ENCODE results near the gene STAC. TPM values are rescaled to one million over a fixed set of nuclear protein-coding genes. Genes with fewer than 3 reads are reported as not detected.
"Not testable (repeated sequence)": the region's sequence is repeated elsewhere in the genome, so short reads cannot be mapped to it uniquely, and the experiment has no call there.

STAC gene
- total and polyA plus RNA-seq, 7 experiments from 2014 or later = 0.22 TPM; not detected in 6

GRCh38 chr3:36489679-36490425 is 109.5 kb downstream of the STAC start:
- H3K36me3 ChIP-seq (ENCODE audit: control insufficient read depth in 2 of 3, insufficient read depth in 3 of 3, low read length in 3 of 3) = no peaks in the 10 kb centered on the region
- DNase-seq = no peak
- ATAC-seq = no peak
- CTCF ChIA-PET = no interaction called here
- no peak overlapping the region for H3K4me3 ChIP-seq (ENCODE audit: low read length)
- H3K4me1 ChIP-seq (ENCODE audit: control insufficient read depth in 2 of 2, insufficient read depth in 2 of 2, low read length in 2 of 2) = no peaks in the 10 kb centered on the region
- H3K27me3 Mint-ChIP-seq = peaks cover 0 to 4% (median 0%) of the 10 kb centered on the region in 5 donors
- H3K27ac ChIP-seq (ENCODE audit: low read depth, low read length) = no peak overlapping the region
- H3K36me3 Mint-ChIP-seq = no peaks in the 10 kb centered on the region
- POLR2A ChIA-PET = no interaction called here
- H3K27ac Mint-ChIP-seq = no peak overlapping the region
- no peak overlapping the region for H3K4me3 Mint-ChIP-seq
- H3K4me1 Mint-ChIP-seq = peaks cover 0 to 2% (median 0%) of the 10 kb centered on the region in 7 donors
- intact Hi-C loops (cut with micrococcal nuclease) = no loop called here
- H3K27me3 ChIP-seq (ENCODE audit: control insufficient read depth in 2 of 2, insufficient read depth in 2 of 2, low read length in 2 of 2) = no peaks in the 10 kb centered on the region
- H3K9me3 Mint-ChIP-seq = peaks cover 0 to 4% (median 0%) of the 10 kb centered on the region in 11 donors
- H3K9me3 ChIP-seq (ENCODE audit: control insufficient read depth in 2 of 3, low read length in 3 of 3) = no peaks in the 10 kb centered on the region

- ATAC-seq (no peak), DNase-seq (no peak)
- Mint-ChIP-seq H3K36me3 (no peaks in the 10 kb centered on the region), H3K27ac (no peak overlapping the region), H3K4me1 (peaks cover 0 to 2% (median 0%) of the 10 kb centered on the region in 7 donors), H3K27me3 (peaks cover 0 to 14% (median 6%) of the 10 kb centered on the region in 5 donors), H3K4me3 (no peak overlapping the region), H3K9me3 (peaks cover 0 to 4% (median 0%) of the 10 kb centered on the region in 11 donors)
- H3K9me3 ChIP-seq (ENCODE audit: control insufficient read depth in 2 of 3, low read length in 3 of 3) = no peaks in the 10 kb centered on the region
- ChIA-PET CTCF (no interaction called here), POLR2A (no interaction called here)
- no peaks in the 10 kb centered on the region for H3K27me3 ChIP-seq (ENCODE audit: control insufficient read depth in 2 of 2, insufficient read depth in 2 of 2, low read length in 2 of 2)
- H3K27ac ChIP-seq (ENCODE audit: low read depth, low read length) = no peak overlapping the region
- intact Hi-C loops (cut with micrococcal nuclease) = no loop called here
- H3K36me3 ChIP-seq (ENCODE audit: control insufficient read depth in 2 of 3, insufficient read depth in 3 of 3, low read length in 3 of 3) = no peaks in the 10 kb centered on the region
- H3K4me3 ChIP-seq (ENCODE audit: low read length) = no peak overlapping the region
- H3K4me1 ChIP-seq (ENCODE audit: control insufficient read depth in 2 of 2, insufficient read depth in 2 of 2, low read length in 2 of 2) = no peaks in the 10 kb centered on the region
Measured at GRCh38 chr3:36493051-36493450, 112.7 kb downstream of the STAC start.

- H3K9me3 Mint-ChIP-seq = peaks cover 0 to 1% (median 0%) of the 10 kb centered on the region in 11 donors
- no peak overlapping the region for H3K4me3 Mint-ChIP-seq
- Histone ChIP-seq H3K4me3 (ENCODE audit: low read length) (no peak overlapping the region), H3K27me3 (ENCODE audit: control insufficient read depth in 2 of 2, insufficient read depth in 2 of 2, low read length in 2 of 2) (no peaks in the 10 kb centered on the region), H3K27ac (ENCODE audit: low read depth, low read length) (no peak overlapping the region), H3K4me1 (ENCODE audit: control insufficient read depth in 2 of 2, insufficient read depth in 2 of 2, low read length in 2 of 2) (no peaks in the 10 kb centered on the region), H3K36me3 (ENCODE audit: control insufficient read depth in 2 of 3, insufficient read depth in 3 of 3, low read length in 3 of 3) (no peaks in the 10 kb centered on the region), H3K9me3 (ENCODE audit: control insufficient read depth in 2 of 3, low read length in 3 of 3) (no peaks in the 10 kb centered on the region)
- ChIA-PET POLR2A (no interaction called here), CTCF (no interaction called here)
- ATAC-seq (peak; percentile 73), DNase-seq (no peak)
- no peak overlapping the region for H3K27ac Mint-ChIP-seq
- no peaks in the 10 kb centered on the region for H3K4me1 Mint-ChIP-seq
- H3K36me3 Mint-ChIP-seq = no peaks in the 10 kb centered on the region
- H3K27me3 Mint-ChIP-seq = peaks cover 0 to 19% (median 6%) of the 10 kb centered on the region in 5 donors
- intact Hi-C loops (cut with micrococcal nuclease) = no loop called here
Measured at GRCh38 chr3:36494461-36495109, 114.3 kb downstream of the STAC start.

- no peaks in the 10 kb centered on the region for H3K4me1 ChIP-seq (ENCODE audit: control insufficient read depth in 2 of 2, insufficient read depth in 2 of 2, low read length in 2 of 2)
- ChIA-PET POLR2A (no interaction called here), CTCF (no interaction called here)
- no peaks in the 10 kb centered on the region for H3K4me1 Mint-ChIP-seq
- intact Hi-C loops (cut with micrococcal nuclease) = no loop called here
- H3K27ac Mint-ChIP-seq = no peak overlapping the region
- peaks cover 0 to 1% (median 0%) of the 10 kb centered on the region in 11 donors for H3K9me3 Mint-ChIP-seq
- ATAC-seq (no peak), DNase-seq (no peak)
- H3K27me3 Mint-ChIP-seq = peaks cover 0 to 15% (median 6%) of the 10 kb centered on the region in 5 donors
- no peaks in the 10 kb centered on the region for H3K9me3 ChIP-seq (ENCODE audit: control insufficient read depth in 2 of 3, low read length in 3 of 3)
- H3K27me3 ChIP-seq (ENCODE audit: control insufficient read depth in 2 of 2, insufficient read depth in 2 of 2, low read length in 2 of 2) = no peaks in the 10 kb centered on the region
- H3K27ac ChIP-seq (ENCODE audit: low read depth, low read length) = no peak overlapping the region
- H3K4me3 ChIP-seq (ENCODE audit: low read length) = no peak overlapping the region
- H3K36me3 Mint-ChIP-seq = no peaks in the 10 kb centered on the region
- no peak overlapping the region for H3K4me3 Mint-ChIP-seq
- no peaks in the 10 kb centered on the region for H3K36me3 ChIP-seq (ENCODE audit: control insufficient read depth in 2 of 3, insufficient read depth in 3 of 3, low read length in 3 of 3)
Measured at GRCh38 chr3:36496684-36497633, 116.7 kb downstream of the STAC start.

- POLR2A ChIA-PET; ATAC-seq; H3K4me3 ChIP-seq (ENCODE audit: low read length): not testable (repeated sequence)
Measured at GRCh38 chr3:36500053-36500452, 119.7 kb downstream of the STAC start.

GRCh38 chr3:36501616-36502015 is 121.3 kb downstream of the STAC start:
- no peaks in the 10 kb centered on the region for H3K27me3 ChIP-seq (ENCODE audit: control insufficient read depth in 2 of 2, insufficient read depth in 2 of 2, low read length in 2 of 2)
- H3K4me3 ChIP-seq (ENCODE audit: low read length) = no peak overlapping the region
- ChIA-PET CTCF (no interaction called here), POLR2A (no interaction called here)
- peaks cover 0 to 7% (median 0%) of the 10 kb centered on the region in 11 donors for H3K9me3 Mint-ChIP-seq
- intact Hi-C loops (cut with micrococcal nuclease) = no loop called here
- no peaks in the 10 kb centered on the region for H3K36me3 ChIP-seq (ENCODE audit: control insufficient read depth in 2 of 3, insufficient read depth in 3 of 3, low read length in 3 of 3)
- no peaks in the 10 kb centered on the region for H3K9me3 ChIP-seq (ENCODE audit: control insufficient read depth in 2 of 3, low read length in 3 of 3)
- no peaks in the 10 kb centered on the region for H3K4me1 ChIP-seq (ENCODE audit: control insufficient read depth in 2 of 2, insufficient read depth in 2 of 2, low read length in 2 of 2)
- no peak overlapping the region for H3K4me3 Mint-ChIP-seq
- no peaks in the 10 kb centered on the region for H3K36me3 Mint-ChIP-seq
- H3K4me1 Mint-ChIP-seq = no peaks in the 10 kb centered on the region
- H3K27ac ChIP-seq (ENCODE audit: low read depth, low read length) = no peak overlapping the region
- peaks cover 0 to 11% (median 0%) of the 10 kb centered on the region in 5 donors for H3K27me3 Mint-ChIP-seq
- DNase-seq (no peak), ATAC-seq (no peak)
- no peak overlapping the region for H3K27ac Mint-ChIP-seq

More at GRCh38 chr3:36500053-36500452, 119.7 kb downstream of the STAC start:
- CTCF ChIA-PET; H3K4me1 Mint-ChIP-seq; H3K27ac ChIP-seq (ENCODE audit: low read depth, low read length); H3K27ac Mint-ChIP-seq; H3K9me3 ChIP-seq (ENCODE audit: control insufficient read depth in 2 of 3, low read length in 3 of 3); intact Hi-C loops (cut with micrococcal nuclease); H3K36me3 Mint-ChIP-seq; H3K4me1 ChIP-seq (ENCODE audit: control insufficient read depth in 2 of 2, insufficient read depth in 2 of 2, low read length in 2 of 2); DNase-seq; H3K9me3 Mint-ChIP-seq; H3K36me3 ChIP-seq (ENCODE audit: control insufficient read depth in 2 of 3, insufficient read depth in 3 of 3, low read length in 3 of 3); H3K27me3 ChIP-seq (ENCODE audit: control insufficient read depth in 2 of 2, insufficient read depth in 2 of 2, low read length in 2 of 2); H3K4me3 Mint-ChIP-seq: not testable (repeated sequence)
- peaks cover 0 to 14% (median 5%) of the 10 kb centered on the region in 5 donors for H3K27me3 Mint-ChIP-seq
